Spleen (tissue), 11 donors: ENCODE data around the gene EPHA3. TPM values are rescaled to one million over a fixed set of nuclear protein-coding genes. Genes with fewer than 3 reads are reported as not detected.

Experiments
- DNase-seq: peaks from one replicate; pipeline ENCODE4 v3.0.0-alpha.2; 2020
- H3K27ac ChIP-seq, 8 donors: fragments of 200-600 bp; sonication (generic) in 7 of 8; 1 replicate in 4 of 8; 2 replicates in 4 of 8; pipeline versions ENCODE4 v1.5.0 to v1.8.0; 2016 to 2021; ENCODE audit warnings: inconsistent platforms in 4 of 8, mild to moderate bottlenecking in 4 of 8, moderate library complexity in 1 of 8
- H3K27me3 ChIP-seq, 7 donors: fragments of 200-600 bp; sonication (generic) in 6 of 7; replicated peaks in 1 of 7; 1 replicate in 4 of 7; 2 replicates in 3 of 7; pipeline versions ENCODE4 v1.5.0 to v1.8.0; 2016 to 2021; ENCODE audit warnings: inconsistent platforms in 3 of 7, mild to moderate bottlenecking in 1 of 7
- H3K36me3 ChIP-seq, 6 donors: fragments of 200-600 bp; sonication (generic) in 5 of 6; 1 replicate in 4 of 6; 2 replicates in 2 of 6; pipeline versions ENCODE4 v1.5.0 to v1.8.0; 2016 to 2021; ENCODE audit warnings: inconsistent platforms in 2 of 6
- H3K4me1 ChIP-seq, 6 donors: fragments of 200-600 bp; sonication (generic) in 5 of 6; 1 replicate in 3 of 6; 2 replicates in 3 of 6; pipeline versions ENCODE4 v1.5.0 to v1.8.0; 2016 to 2021; ENCODE audit warnings: inconsistent platforms in 3 of 6
- H3K4me3 ChIP-seq, 8 donors: fragments of 200-600 bp; sonication (generic) in 7 of 8; 1 replicate in 4 of 8; 2 replicates in 4 of 8; pipeline versions ENCODE4 v1.5.0 to v1.8.0; 2016 to 2021; ENCODE audit warnings: inconsistent platforms in 4 of 8, mild to moderate bottlenecking in 4 of 8, moderate library complexity in 2 of 8
- H3K9me3 ChIP-seq, 8 donors: fragments of 200-600 bp; sonication (generic) in 7 of 8; 1 replicate in 4 of 8; 2 replicates in 4 of 8; pipeline versions ENCODE4 v1.5.0 to v1.8.0; 2016 to 2021; ENCODE audit warnings: inconsistent platforms in 4 of 8
- POLR2A ChIP-seq, 3 donors: fragments of 450-650 bp; IDR thresholded peaks; one replicate each; pipeline ENCODE4 v1.5.1; 2017; ENCODE audit warnings: antibody characterized with exemption in 3 of 3, mild to moderate bottlenecking in 1 of 3
- POLR2AphosphoS5 ChIP-seq, 3 donors: sonication (generic); formaldehyde crosslinking; IDR thresholded peaks; one replicate each; pipeline ENCODE4 v1.5.1; 2017; ENCODE audit warnings: antibody characterized with exemption in 3 of 3
- WGBS, 5 donors: extraction: QIAGEN DNeasy Blood & Tissue Kit in 3 of 5; methylation state at CpG; one replicate each; pipeline versions ENCODE4 v1.1.5 to v1.1.7; 2013 to 2018; 5-methylcytosine and 5-hydroxymethylcytosine counted together
- intact Hi-C: fragments of 100-400 bp; cut with DNase I; formaldehyde crosslinking; loops from one replicate; pipeline ENCODE4 v1.15.0; 2023; ENCODE audit warnings: low total_unique reads
- polyA plus RNA-seq, 3 donors: library from polyadenylated mRNA; stranded (reverse); fragments of 200-250 nt; gene quantifications; one replicate each; pipeline ENCODE4 v1.2.1, GENCODE V29; 2013
- total RNA-seq, 7 donors: library from RNA; depleted of rRNA in 3 of 7; stranded (reverse); fragments of >200 nt in 3 of 7; fragmentation: NEBNext Ultra II Directional in 4 of 7; extraction: Animal tissue kit (Norgen Biotek cat#: 25700) in 4 of 7; gene quantifications; one replicate each; pipeline versions ENCODE4 v1.1.0 to v1.2.1, GENCODE V29; 2016 to 2021
- TF ChIP-seq, protein P1 (sequence below), 11 experiments: fragments of 200-600 bp in 7 of 11; fragments of 450-650 bp in 4 of 11; sonication (generic) in 4 of 11; IDR thresholded peaks in 8 of 11; conservative IDR thresholded peaks in 3 of 11; 1 replicate in 7 of 11; 2 replicates in 4 of 11; pipeline versions ENCODE4 v1.4.0 to v1.8.0; 2016 to 2021; ENCODE audit warnings: antibody characterized with exemption in 11 of 11, inconsistent platforms in 4 of 11, mild to moderate bottlenecking in 1 of 11
- donor health status: healthy with polysubstance abuse.
- donor health status: DM: no; HTN: no; CAD: no; lungs with moderate emphysema.
- donor health status: DM: no; HTN: no; CAD: no.
- donor health status: Bipolar disorder and iron deficiency.
- donor health status: healthy.
- donor health status: DM: no; HTN: no; CAD: no.
- donor health status: DM: yes; HTN: yes; CAD: no.

Gene EPHA3
- total and polyA plus RNA-seq, 10 donors = 0.07 to 1.2 (median 0.76) TPM

DNA sequence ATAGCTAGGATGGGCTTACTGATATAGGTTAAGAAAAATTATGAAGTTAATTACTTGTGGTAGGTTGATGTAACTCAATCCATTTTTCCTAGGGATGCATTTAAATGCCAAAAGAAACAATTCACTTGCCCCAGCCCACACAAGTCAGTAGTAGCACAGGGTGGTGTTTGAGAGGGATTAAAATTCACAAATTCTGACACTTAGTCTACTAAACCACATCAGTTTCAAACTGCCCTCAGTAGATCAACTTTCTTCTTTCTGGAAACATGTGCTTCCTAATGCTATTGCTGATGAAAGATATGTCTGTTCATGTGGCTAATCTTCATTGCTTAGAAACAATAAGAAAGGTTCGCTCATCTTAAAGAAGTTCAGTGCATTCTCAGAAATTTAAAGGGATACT is 160.6 kb downstream of the EPHA3 start:
- TF ChIP-seq POLR2AphosphoS5 (IDR thresholded peaks at IDR 0.05) (no peak), POLR2A (IDR thresholded peaks at IDR 0.05) (no peak)
- TF ChIP-seq, protein P1, sequence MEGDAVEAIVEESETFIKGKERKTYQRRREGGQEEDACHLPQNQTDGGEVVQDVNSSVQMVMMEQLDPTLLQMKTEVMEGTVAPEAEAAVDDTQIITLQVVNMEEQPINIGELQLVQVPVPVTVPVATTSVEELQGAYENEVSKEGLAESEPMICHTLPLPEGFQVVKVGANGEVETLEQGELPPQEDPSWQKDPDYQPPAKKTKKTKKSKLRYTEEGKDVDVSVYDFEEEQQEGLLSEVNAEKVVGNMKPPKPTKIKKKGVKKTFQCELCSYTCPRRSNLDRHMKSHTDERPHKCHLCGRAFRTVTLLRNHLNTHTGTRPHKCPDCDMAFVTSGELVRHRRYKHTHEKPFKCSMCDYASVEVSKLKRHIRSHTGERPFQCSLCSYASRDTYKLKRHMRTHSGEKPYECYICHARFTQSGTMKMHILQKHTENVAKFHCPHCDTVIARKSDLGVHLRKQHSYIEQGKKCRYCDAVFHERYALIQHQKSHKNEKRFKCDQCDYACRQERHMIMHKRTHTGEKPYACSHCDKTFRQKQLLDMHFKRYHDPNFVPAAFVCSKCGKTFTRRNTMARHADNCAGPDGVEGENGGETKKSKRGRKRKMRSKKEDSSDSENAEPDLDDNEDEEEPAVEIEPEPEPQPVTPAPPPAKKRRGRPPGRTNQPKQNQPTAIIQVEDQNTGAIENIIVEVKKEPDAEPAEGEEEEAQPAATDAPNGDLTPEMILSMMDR (IDR thresholded peaks at IDR 0.05 in 8 of 11, conservative IDR thresholded peaks at IDR 0.05 in 3 of 11) = no peak
- H3K36me3 ChIP-seq = no peaks in the 10 kb centered on the region
- peaks cover 0 to 11% (median 0%) of the 10 kb centered on the region in 8 donors for H3K9me3 ChIP-seq
- H3K27ac ChIP-seq = no peak overlapping the region
- no peaks in the 10 kb centered on the region for H3K27me3 ChIP-seq
- WGBS, 5 donors = 80 to 92% (median 90%) methylated on average over 1 of the region's 1 CpG
- H3K4me3 ChIP-seq = no peak overlapping the region
- DNase-seq = no peak
- intact Hi-C loops = no loop called here
- H3K4me1 ChIP-seq = no peaks in the 10 kb centered on the region

DNA sequence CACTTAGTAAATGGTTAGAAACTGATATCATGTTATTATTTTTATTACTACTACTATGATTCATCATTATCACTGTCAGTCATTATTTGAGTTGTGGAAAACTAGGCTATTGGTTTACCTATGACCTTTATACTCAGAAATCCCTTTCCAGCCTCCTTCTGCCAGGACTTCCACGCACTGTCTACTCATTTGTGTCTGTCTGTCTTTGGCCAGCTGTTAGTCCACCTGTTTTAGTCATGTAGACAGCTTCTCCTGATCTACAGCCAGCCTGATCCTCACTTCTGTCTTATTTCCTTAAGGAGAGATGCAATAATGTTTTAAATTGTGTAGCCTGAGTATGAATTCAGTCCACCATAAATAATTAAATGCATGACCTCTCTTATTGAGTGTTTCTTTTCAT is 162.8 kb downstream of the EPHA3 start:
- DNase-seq = no peak
- Histone ChIP-seq H3K4me1 (no peaks in the 10 kb centered on the region), H3K27me3 (no peaks in the 10 kb centered on the region), H3K36me3 (no peaks in the 10 kb centered on the region), H3K9me3 (no peaks in the 10 kb centered on the region), H3K4me3 (no peak overlapping the region), H3K27ac (no peak overlapping the region)
- intact Hi-C loops = no loop called here
- TF ChIP-seq, protein P1 (IDR thresholded peaks at IDR 0.05 in 8 of 11, conservative IDR thresholded peaks at IDR 0.05 in 3 of 11) = no peak
- TF ChIP-seq POLR2A (IDR thresholded peaks at IDR 0.05) (no peak), POLR2AphosphoS5 (IDR thresholded peaks at IDR 0.05) (no peak)
- 59 to 72% (median 68%) methylated on average over 1 of the region's 1 CpG for WGBS, 5 donors

DNA sequence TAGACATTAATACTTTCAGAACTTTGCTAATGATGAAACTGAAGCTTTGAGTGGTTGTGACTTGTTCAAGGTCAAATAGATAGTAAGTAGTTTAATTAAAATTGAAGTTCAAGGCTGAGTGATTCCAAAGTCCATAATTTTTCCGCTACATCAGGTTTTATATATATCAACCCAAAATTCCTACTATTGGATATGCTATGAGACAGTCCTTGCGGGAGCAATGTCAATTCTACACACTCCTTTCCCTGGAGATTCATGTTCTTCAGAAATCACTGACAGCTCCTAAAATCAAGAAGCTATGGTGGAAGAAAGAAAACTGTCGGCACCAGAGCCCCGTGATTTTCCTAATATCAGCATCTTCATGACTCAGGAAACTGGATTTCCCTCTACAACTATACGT is 167.6 kb downstream of the EPHA3 start:
- 83 to 94% (median 85%) methylated on average over 5 of the region's 5 CpGs for WGBS, 5 donors
- Histone ChIP-seq H3K9me3 (no peaks in the 10 kb centered on the region), H3K36me3 (no peaks in the 10 kb centered on the region), H3K4me1 (no peaks in the 10 kb centered on the region), H3K4me3 (no peak overlapping the region), H3K27ac (no peak overlapping the region), H3K27me3 (no peaks in the 10 kb centered on the region)
- no peak for DNase-seq
- TF ChIP-seq POLR2A (IDR thresholded peaks at IDR 0.05) = no peak
- TF ChIP-seq, protein P1 (IDR thresholded peaks at IDR 0.05 in 8 of 11, conservative IDR thresholded peaks at IDR 0.05 in 3 of 11) = no peak
- TF ChIP-seq POLR2AphosphoS5 (IDR thresholded peaks at IDR 0.05) = no peak
- intact Hi-C loops = no loop called here

DNA sequence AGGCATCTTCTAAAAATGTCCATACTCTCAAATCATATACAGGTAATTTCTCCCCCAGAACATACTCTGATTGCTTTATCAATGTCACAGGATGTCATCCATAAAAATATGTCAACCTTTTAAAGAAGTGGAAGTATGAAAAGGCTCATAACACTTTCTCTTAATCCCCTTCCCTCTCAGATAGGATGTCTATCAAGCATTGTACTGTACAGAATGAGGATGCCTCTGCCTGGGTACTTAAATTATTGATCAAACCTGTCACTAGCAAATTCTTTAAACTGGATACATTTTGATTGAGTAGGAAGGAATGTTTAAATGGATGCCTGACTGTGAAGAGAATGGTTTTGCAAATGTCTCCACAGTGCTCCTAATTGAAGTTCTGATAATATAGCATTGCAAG is 168.7 kb downstream of the EPHA3 start:
- Histone ChIP-seq H3K27ac (no peak overlapping the region), H3K27me3 (no peaks in the 10 kb centered on the region), H3K9me3 (no peaks in the 10 kb centered on the region), H3K4me3 (no peak overlapping the region), H3K4me1 (no peaks in the 10 kb centered on the region), H3K36me3 (no peaks in the 10 kb centered on the region)
- intact Hi-C loops = no loop called here
- no peak for TF ChIP-seq POLR2A (IDR thresholded peaks at IDR 0.05)
- no peak for TF ChIP-seq POLR2AphosphoS5 (IDR thresholded peaks at IDR 0.05)
- TF ChIP-seq, protein P1 (IDR thresholded peaks at IDR 0.05 in 8 of 11, conservative IDR thresholded peaks at IDR 0.05 in 3 of 11) = no peak
- no peak for DNase-seq
